ENCODE measurements around the gene SCRT2.
"Not testable (repeated sequence)": the region's sequence is repeated elsewhere in the genome, so short reads cannot be mapped to it uniquely, and the experiment has no call there.

SCRT2 gene

DNA sequence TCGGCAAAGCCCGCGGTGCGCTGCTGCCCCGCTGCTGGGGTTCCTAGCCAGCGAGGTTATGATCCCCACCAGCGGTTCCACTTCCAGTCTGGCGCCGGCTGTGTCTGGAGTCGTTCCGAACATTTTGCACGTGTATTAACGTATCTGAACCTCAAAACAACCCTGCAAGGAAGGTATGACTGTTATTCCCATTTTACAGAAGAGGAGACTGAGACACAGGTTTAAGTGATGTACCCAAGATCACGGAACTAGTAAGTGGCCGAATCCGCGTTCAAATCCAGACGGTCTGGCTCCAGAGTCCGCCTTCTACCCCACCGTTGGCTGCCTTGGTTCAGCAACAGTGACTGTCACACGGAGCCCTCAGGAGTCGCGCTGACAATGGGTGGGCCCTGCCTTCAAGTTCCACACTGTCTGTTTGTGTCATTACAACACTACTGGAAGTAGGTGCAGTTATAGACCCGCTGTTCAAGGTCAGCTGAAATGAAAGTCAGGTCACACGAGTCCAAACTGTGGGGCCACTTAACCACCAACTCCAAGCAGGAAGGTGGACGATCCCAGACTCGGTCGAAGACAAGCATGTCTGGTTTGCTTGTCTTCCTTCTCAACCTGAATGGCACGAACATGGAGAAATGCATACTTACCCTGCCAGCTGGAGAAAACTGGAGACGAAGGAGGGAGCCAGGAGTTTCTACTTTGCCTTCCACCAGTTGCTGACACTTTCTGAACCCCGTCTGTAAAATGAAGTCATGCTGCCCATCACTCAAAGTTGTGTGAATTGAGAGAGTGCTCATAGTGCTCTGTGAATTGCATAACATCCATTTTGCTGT is 21.8 kb downstream of the SCRT2 start:
- no peak overlapping the region for H3K27ac Mint-ChIP-seq
- H3K9me3 Mint-ChIP-seq, result no peaks in the 10 kb centered on the region
- ATAC-seq, result no peak
- peaks cover 17% of the 10 kb centered on the region for H3K27me3 Mint-ChIP-seq
- peaks cover 26% of the 10 kb centered on the region for H3K4me1 Mint-ChIP-seq
- H3K36me3 Mint-ChIP-seq, result peaks cover 21% of the 10 kb centered on the region
- peak overlapping the region; percentile 68 for H3K4me3 Mint-ChIP-seq

DNA sequence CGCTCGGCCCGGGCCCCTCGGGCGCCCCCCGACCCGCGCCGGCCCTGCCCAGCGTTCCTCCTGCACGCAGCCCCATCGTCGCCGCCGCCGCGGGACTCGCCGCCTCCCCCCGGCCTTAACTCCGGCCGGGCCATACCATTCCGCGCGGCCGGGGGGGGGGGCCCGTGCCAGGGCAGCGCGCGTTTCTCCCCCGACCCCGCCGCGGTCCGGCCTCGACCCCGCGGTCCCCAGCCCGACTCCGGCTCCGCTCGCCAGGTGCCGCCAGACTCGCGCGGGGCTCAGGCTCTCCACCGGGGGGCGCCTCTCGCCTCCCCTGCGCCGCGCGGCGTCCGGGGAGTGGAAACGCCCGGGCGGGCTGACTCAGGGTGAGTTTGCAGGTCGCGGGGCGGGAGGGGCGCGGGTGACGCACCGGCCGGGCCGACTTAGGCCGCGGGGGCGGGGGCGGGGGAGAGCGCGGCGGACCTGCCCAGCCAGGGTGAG is 22.5 kb downstream of the SCRT2 start, which contains the start of gene SRXN1:
Gene SRXN1 (minus strand): TSS at position 91 of the 480 bp plus-strand sequence. CDS start 15 bp downstream, at position 76.
- Mint-ChIP-seq H3K36me3 (peaks cover 27% of the 10 kb centered on the region), H3K27ac (peak within 1 kb of the TSS; percentile 78), H3K4me1 (peaks cover 26% of the 10 kb centered on the region), H3K9me3 (no peaks in the 10 kb centered on the region), H3K27me3 (peaks cover 11% of the 10 kb centered on the region), H3K4me3 (peak within 1 kb of the TSS; percentile 76)
- ATAC-seq, result peak; percentile 92

DNA sequence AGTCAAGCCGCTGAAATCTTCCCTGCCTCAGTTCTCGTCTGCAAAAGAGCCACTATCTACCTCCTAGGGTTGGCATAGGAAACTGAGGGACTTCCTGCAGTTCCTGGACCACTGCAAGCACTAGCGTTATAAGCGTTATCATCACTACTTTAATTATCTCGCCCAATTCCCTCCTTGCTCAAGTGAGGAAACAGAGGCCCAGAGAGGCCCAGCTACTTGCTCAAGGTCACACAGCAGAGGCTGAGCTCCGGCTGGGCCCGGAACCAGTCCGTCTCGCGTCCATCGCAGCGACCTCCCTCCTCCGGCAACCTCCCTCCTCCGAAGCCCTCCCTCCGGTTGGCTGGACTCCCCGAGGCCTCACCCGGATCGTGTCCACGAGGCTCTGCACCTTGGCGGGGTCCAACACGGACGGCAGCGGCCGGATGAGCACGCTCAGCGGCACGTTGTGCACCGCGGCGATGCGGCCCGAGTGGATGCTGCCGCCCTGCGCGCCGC is 22.9 kb downstream of the SCRT2 start:
- Mint-ChIP-seq H3K27me3 (peaks cover 6% of the 10 kb centered on the region), H3K36me3 (peaks cover 32% of the 10 kb centered on the region), H3K9me3 (no peaks in the 10 kb centered on the region), H3K4me3 (peak overlapping the region; percentile 76), H3K4me1 (peaks cover 26% of the 10 kb centered on the region), H3K27ac (peak overlapping the region; percentile 78)
- ATAC-seq, result no peak

DNA sequence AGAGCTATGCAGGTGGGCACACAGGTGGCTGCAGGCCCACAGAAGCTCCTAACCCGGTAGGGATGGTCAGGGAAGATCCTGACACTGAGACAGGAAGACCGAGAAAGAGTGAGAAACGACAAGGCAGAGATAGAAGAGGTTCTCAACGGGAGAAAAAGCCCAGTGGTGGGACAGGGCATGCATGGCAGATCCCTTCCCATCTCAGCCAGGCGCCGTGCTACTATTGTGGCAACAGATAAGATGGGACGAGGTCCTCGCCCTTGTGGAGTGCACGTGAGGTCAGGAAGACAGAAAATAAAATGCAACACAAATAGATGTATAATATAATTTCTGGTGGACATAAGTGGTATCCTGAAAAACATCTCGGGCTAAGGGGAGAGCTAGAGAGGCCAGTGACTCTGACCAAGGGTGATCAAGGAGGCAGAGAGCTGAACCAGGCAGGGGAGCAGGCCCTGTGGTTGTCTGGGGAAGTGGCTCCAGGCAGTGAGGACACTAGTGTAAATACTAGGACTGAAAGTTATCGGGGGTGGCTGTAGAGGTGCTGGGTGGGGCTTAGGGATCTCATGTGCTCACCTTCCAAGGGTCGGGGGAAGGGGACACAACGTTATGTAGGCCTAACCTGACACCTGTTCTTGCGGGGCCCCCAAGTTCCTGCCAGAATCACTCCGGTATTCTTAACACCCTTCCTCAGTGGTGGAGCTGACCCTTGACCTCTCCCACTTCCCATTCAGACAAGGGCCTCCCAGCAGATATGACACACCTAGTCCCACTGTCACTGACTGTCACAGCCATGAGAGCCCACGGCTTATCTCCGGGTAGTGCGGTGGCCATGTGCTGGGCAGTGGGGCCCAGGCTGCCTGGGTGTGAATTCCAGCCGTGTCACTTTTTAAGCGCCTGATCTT is 23.6 kb downstream of the SCRT2 start:
- ATAC-seq, result no peak
- Mint-ChIP-seq H3K36me3 (peaks cover 39% of the 10 kb centered on the region), H3K27me3 (no peaks in the 10 kb centered on the region), H3K9me3 (no peaks in the 10 kb centered on the region), H3K27ac (peak overlapping the region; percentile 78), H3K4me1 (peaks cover 26% of the 10 kb centered on the region), H3K4me3 (peak overlapping the region; percentile 76)

DNA sequence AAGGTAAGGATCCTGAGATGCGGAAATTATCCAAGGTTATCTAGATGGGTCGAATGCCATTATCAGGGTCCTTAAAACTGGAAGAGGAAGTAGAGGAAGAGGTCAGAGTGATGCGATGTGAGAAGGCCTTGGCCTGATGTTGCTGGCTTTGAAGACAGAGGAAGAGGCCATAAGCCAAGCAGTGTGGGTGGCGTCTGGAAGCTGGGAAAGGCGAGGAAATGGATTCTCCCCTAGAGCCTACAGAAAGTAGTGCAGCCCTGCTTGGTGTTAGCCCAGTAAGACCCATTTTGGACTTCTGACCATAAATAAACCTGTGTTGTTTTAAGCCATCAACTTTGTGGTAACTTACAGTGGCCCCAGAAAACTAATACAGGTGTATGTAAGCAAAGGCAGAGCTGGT is 24.6 kb downstream of the SCRT2 start:
- Mint-ChIP-seq H3K27ac (no peak overlapping the region), H3K9me3 (no peaks in the 10 kb centered on the region), H3K4me3 (no peak overlapping the region), H3K4me1 (peaks cover 27% of the 10 kb centered on the region), H3K27me3 (no peaks in the 10 kb centered on the region), H3K36me3 (peaks cover 43% of the 10 kb centered on the region)
- ATAC-seq, result no peak

DNA sequence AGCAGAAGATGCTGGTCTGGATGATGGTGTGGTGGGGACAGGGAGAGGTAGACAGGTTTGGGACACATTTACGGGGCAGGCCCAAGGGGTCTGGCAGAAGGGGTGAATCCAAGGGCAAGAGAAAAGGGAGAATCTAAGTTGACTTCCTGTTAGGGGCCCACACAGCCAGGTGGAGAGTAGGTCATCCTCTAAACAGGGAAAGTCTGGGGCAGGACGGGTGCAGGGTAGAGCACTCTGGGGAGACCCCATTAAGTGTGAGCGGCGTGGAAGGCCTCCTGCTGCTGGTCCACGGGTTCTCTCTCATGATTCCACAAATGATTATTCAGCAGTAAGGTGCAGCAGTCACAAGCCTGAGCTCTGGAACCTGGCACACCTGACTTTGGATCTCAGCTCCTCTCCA is 25.3 kb downstream of the SCRT2 start:
- no peak for ATAC-seq
- Mint-ChIP-seq H3K4me1 (peaks cover 33% of the 10 kb centered on the region), H3K9me3 (no peaks in the 10 kb centered on the region), H3K27ac (no peak overlapping the region), H3K4me3 (no peak overlapping the region), H3K36me3 (peaks cover 43% of the 10 kb centered on the region), H3K27me3 (no peaks in the 10 kb centered on the region)

DNA sequence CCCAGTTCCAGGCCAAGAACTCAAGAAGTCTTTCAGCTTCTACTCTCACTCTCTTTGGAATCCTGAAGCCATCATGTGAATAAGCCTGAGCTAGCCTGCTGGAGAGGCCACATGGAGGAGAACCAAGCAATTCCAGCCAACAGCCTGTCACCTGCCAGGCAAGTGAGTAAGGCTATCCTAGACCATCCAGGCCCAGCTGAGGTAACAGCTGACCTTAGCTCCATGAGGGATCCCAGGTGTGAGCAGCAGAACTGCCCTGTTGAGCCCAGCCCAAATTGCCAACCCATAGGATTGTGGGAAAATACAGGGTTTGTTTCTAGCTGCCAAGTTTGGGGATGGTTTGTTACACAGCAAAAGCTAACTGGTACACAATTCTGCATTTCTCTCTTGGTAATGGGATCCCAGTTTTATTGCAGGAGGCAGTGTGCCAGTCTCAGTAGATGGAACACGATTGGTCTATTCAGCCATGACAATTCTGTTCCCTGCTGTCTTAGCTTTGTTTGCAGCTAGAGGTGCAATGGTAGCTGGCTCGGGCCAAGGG is 28.1 kb downstream of the SCRT2 start:
- Mint-ChIP-seq H3K27ac (no peak overlapping the region), H3K4me3 (no peak overlapping the region), H3K9me3 (no peaks in the 10 kb centered on the region), H3K27me3 (peaks cover 21% of the 10 kb centered on the region), H3K36me3 (peaks cover 43% of the 10 kb centered on the region), H3K4me1 (peaks cover 25% of the 10 kb centered on the region)
- no peak for ATAC-seq

DNA sequence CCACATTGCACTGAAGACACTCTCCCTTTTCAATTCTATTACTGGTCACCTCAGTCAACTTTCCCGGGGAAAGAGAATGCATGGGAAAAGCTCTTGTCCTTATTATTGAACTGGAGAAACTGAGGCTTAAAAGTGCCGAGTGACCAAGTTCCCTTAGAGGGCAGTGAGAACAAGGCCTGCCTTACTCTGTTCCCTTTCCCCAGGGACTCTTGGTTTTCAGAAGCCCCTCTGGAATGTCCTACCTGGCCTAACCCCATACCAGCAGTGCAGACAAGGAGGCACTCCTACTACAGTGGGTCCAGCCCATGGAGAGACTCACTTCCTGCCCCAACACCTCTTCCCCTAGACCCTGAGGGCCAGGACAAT is 28.8 kb downstream of the SCRT2 start:
- Mint-ChIP-seq H3K4me3 (no peak overlapping the region), H3K27me3 (peaks cover 22% of the 10 kb centered on the region), H3K36me3 (peaks cover 43% of the 10 kb centered on the region), H3K9me3 (no peaks in the 10 kb centered on the region), H3K27ac (no peak overlapping the region), H3K4me1 (peaks cover 18% of the 10 kb centered on the region)
- no peak for ATAC-seq

DNA sequence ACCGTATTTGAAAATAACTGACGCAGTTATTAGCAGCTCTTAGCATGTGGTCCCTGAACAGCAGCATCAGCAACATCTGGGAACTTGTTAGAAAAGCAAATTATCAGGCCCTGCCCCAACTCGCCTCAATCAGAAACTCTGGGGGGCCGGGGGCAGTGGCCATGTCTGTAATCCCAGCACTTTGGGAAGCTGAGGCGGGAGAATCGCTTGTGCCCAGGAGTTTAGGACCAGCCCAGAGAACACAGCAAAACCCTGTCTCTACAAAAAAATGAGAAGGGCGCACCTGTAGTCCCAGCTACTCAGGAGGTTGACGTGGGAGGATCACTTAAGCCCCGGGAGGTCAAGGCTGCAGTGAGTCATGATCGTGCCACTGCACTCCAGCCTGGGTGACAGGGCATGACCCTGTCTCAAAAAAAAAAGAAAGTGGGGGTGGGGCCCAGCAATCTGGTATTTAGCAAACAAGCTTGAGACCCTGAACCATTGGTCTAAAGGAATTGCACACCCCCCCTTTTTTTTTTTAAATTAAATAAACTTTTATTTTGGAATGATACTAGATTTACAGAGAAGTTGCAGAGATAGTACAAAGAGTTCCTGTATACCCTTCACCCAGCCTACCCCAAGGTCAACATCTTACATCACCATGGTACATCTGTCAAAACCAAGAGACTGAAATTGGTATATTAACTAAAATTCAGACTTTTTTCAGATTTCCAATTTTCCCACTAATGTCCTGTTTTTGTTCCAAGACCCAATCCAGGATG is 29.3 kb downstream of the SCRT2 start:
- Mint-ChIP-seq H3K36me3 (peaks cover 43% of the 10 kb centered on the region), H3K4me3 (no peak overlapping the region), H3K27me3 (peaks cover 22% of the 10 kb centered on the region), H3K27ac (no peak overlapping the region), H3K4me1 (peaks cover 12% of the 10 kb centered on the region), H3K9me3 (no peaks in the 10 kb centered on the region)
- no peak for ATAC-seq

DNA sequence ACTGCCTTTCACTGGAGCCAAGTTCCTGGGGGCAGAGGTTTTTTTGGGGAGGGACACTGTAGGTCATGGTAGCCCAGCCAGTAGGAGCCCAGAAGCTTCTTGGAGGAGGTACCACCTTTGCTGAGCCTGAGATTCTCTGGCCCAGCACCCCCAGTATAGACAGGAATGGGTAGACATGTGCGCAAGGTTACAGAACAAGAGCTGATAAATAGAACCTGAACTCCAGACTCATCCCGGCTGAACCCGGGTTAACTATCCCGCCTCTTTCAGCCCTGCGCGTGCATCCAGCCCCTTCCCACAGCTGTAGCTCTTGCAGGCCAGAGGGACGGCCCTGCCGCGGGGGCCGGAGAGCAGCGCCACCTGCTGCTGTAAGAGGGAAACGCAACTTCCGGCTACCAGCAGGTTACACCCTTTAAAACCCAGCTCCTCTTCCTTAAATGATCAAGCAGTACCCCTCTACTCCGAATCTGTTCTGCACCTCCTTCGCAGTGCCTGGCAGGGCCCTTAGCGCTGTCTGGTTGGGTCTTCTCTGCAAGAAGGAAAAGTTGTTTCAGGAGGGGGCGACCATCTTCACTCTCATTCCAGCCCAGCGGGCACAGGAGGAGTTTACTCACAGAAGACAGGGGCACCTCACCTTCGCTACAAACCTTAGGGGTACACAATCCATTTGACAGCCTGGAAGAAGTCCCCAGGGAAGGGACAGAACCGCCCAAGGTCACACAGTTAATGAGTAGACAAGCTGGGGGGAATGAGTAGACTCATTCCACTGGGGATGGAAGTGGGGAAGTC is 30.1 kb downstream of the SCRT2 start:
- Mint-ChIP-seq H3K27ac (no peak overlapping the region), H3K9me3 (no peaks in the 10 kb centered on the region), H3K4me1 (peaks cover 11% of the 10 kb centered on the region), H3K36me3 (peaks cover 37% of the 10 kb centered on the region), H3K27me3 (peaks cover 24% of the 10 kb centered on the region), H3K4me3 (no peak overlapping the region)
- ATAC-seq, result peak; percentile 61

DNA sequence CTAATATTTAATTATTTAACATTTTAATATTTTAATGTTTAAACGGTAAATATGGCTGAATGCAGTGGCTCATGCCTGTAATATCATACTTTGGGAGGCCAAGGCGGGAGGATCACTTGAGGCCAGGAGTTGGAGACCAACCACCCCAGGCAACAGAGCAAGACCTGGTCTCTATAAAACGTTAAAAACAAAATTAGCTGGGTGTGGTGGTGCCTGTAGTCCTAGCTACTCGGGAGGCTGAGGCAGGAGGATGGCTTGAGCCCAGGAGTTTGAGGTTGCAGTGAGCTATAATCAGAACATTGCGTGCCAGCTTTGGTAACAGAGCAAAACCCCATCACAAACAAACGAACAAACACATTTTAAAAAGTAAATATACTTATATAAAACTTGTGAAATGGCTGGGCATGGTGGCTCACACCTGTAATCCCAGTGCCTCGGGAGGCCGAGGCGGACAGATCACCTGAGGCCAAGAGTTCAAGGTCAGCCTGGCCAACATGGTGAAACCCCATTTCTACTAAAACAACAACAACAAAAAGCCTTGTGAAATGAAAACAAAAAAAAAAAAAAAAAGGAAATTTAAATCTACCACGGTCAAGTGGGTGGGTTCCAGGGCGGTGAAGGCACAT is 30.8 kb downstream of the SCRT2 start:
- Mint-ChIP-seq H3K4me3 (no peak overlapping the region), H3K27ac (no peak overlapping the region), H3K4me1 (peaks cover 11% of the 10 kb centered on the region), H3K36me3 (peaks cover 30% of the 10 kb centered on the region), H3K9me3 (no peaks in the 10 kb centered on the region), H3K27me3 (peaks cover 31% of the 10 kb centered on the region)
- no peak for ATAC-seq

DNA sequence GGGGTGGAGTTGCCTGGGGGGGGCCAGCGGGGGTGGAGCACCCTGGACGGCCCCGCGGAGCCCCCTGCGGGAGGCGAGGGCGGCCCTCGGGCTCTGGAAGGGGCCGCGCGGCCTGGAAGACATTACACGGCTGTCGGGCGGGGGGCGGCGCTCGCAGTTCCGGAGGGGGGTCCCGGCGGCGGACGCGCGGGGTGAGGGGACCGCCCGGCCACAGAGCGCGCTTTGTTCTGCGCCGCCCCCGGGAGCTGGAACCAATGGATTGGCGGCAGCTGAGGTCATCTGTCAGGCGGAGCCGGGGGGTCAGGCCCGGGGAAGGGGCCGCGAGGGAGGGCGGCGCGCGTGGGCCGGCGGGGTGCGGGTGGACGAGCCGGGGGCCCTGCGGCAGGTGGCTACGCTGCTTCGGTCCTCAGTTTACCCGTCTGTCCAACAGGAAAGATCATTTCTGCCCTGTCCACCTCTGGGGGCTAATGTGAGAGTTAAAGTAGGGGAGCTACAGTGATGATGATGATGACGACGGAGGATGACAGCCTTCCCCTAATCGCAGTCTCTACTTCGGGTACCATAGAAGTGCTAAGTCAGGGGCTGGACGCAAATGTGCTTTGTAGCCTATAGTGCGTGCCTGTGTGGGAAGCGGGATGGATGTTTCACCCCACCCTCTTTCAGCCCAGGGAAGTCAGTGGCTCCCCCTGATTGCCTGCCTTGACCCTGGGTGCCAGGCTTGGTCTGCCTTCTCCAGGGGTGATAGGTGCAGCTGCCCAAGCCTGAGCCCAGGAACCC is 33.0 kb downstream of the SCRT2 start:
- H3K9me3 Mint-ChIP-seq, result no peaks in the 10 kb centered on the region
- peaks cover 33% of the 10 kb centered on the region for H3K27me3 Mint-ChIP-seq
- peaks cover 7% of the 10 kb centered on the region for H3K4me1 Mint-ChIP-seq
- H3K4me3 Mint-ChIP-seq, result no peak overlapping the region
- no peak overlapping the region for H3K27ac Mint-ChIP-seq
- no peak for ATAC-seq
- H3K36me3 Mint-ChIP-seq, result peaks cover 10% of the 10 kb centered on the region

DNA sequence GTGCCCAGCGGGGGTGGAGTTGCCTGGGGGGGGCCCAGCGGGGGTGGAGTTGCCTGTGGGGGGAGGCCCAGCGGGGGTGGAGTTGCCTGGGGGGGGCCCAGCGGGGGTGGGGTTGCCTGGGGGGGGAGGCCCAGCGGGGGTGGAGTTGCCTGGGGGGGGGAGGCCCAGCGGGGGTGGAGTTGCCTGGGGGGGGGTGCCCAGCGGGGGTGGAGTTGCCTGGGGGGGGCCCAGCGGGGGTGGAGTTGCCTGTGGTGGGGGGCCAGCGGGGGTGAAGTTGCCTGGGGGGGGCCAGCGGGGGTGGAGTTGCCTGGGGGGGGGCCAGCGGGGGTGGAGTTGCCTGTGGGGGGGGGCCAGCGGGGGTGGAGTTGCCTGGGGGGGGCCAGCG is 33.6 kb downstream of the SCRT2 start:
- not testable (repeated sequence) for H3K9me3 Mint-ChIP-seq, H3K4me3 Mint-ChIP-seq, H3K27ac Mint-ChIP-seq, H3K4me1 Mint-ChIP-seq, ATAC-seq, H3K36me3 Mint-ChIP-seq
- peaks cover 33% of the 10 kb centered on the region for H3K27me3 Mint-ChIP-seq
